ENCODE results near the gene OR10H4. TPM values are rescaled to one million over a fixed set of nuclear protein-coding genes. Genes with fewer than 3 reads are reported as not detected.
A peak's percentile ranks its signal among the peaks of the same experiment; 100 is the strongest.

Gene OR10H4
- polyA plus RNA-seq, 2 of the 4 experiments (the other 2 are of a cell fraction) = not detected

GRCh38 chr19:15922021-15922420 is 26.8 kb upstream of the OR10H4 start:
- Histone ChIP-seq H3K27ac (no peak overlapping the region), H3K4me3 (no peak overlapping the region), H3K4me2 (no peak overlapping the region), H3K9me3 (no peaks in the 10 kb centered on the region), H3K4me1 (no peaks in the 10 kb centered on the region)
- FAIRE-seq (no peak), ATAC-seq (no peak), DNase-seq (ENCODE audit: low read depth in 1 of 2, low spot score in 1 of 2) (no peak)
- CTCF ChIA-PET = no interaction called here
- WGBS (ENCODE audit: missing lambda C conversion rate) = 89% methylated on average over 4 of the region's 4 CpGs
- TF ChIP-seq, protein P1, sequence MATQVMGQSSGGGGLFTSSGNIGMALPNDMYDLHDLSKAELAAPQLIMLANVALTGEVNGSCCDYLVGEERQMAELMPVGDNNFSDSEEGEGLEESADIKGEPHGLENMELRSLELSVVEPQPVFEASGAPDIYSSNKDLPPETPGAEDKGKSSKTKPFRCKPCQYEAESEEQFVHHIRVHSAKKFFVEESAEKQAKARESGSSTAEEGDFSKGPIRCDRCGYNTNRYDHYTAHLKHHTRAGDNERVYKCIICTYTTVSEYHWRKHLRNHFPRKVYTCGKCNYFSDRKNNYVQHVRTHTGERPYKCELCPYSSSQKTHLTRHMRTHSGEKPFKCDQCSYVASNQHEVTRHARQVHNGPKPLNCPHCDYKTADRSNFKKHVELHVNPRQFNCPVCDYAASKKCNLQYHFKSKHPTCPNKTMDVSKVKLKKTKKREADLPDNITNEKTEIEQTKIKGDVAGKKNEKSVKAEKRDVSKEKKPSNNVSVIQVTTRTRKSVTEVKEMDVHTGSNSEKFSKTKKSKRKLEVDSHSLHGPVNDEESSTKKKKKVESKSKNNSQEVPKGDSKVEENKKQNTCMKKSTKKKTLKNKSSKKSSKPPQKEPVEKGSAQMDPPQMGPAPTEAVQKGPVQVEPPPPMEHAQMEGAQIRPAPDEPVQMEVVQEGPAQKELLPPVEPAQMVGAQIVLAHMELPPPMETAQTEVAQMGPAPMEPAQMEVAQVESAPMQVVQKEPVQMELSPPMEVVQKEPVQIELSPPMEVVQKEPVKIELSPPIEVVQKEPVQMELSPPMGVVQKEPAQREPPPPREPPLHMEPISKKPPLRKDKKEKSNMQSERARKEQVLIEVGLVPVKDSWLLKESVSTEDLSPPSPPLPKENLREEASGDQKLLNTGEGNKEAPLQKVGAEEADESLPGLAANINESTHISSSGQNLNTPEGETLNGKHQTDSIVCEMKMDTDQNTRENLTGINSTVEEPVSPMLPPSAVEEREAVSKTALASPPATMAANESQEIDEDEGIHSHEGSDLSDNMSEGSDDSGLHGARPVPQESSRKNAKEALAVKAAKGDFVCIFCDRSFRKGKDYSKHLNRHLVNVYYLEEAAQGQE (IDR thresholded peaks at IDR 0.05) = peak; percentile 32; the same call in 1 of the 2 replicates
- TF ChIP-seq ZC3H11A (IDR thresholded peaks at IDR 0.05) = no peak
- POLR2A ChIA-PET = no interaction called here

DNA sequence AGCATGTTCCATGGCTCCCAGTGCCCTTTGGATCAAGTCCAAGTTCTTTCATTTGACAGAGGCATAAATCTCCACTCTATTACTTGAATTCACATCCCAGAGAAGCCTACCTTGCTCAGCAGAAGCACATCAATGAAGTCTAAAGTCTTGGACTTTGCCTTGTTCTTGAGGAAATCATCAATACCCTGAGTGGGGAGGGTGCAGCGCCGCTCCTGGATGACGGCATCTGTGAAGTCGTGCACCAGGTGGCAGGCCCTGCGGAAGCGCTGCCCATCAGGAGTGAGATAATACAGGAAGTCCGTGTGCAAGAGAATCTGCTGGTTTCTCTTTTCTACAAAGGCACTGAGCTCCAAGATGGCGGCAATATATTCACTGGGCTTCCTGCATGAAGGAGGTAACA is 25.1 kb upstream of the OR10H4 start:
- 86% methylated on average over 8 of the region's 8 CpGs for WGBS (ENCODE audit: missing lambda C conversion rate)

GRCh38 chr19:15926484-15926883 is 22.3 kb upstream of the OR10H4 start:
- DNase-seq (ENCODE audit: low read depth in 1 of 2, low spot score in 1 of 2) (no peak), FAIRE-seq (no peak), ATAC-seq (no peak)
- Histone ChIP-seq H3K9me3 (no peaks in the 10 kb centered on the region), H3K27ac (no peak overlapping the region), H3K4me2 (no peak overlapping the region), H3K4me3 (no peak overlapping the region), H3K4me1 (no peaks in the 10 kb centered on the region)
- 0% methylated on average over 1 of the region's 1 CpG for WGBS (ENCODE audit: missing lambda C conversion rate)
- ChIA-PET POLR2A (no interaction called here), CTCF (no interaction called here)
- TF ChIP-seq TP53 (CRISPR knock-in tag; IDR thresholded peaks at IDR 0.05) = no peak
- no peak for TF ChIP-seq POLR2AphosphoS2 (conservative IDR thresholded peaks at IDR 0.05; ENCODE audit: low read length)
- TF ChIP-seq NPAS2 (CRISPR knock-in tag; IDR thresholded peaks at IDR 0.05; ENCODE audit: borderline replicate concordance) = no peak
- TF ChIP-seq USF2 (IDR thresholded peaks at IDR 0.05) = no peak
- no peak for TF ChIP-seq ESRRA (IDR thresholded peaks at IDR 0.05; ENCODE audit: borderline replicate concordance, low read length)
- no peak for TF ChIP-seq RAD21 (conservative IDR thresholded peaks at IDR 0.05 in 1 of 2, IDR thresholded peaks at IDR 0.05 in 1 of 2)
- no peak for TF ChIP-seq ATOH8 (CRISPR knock-in tag; IDR thresholded peaks at IDR 0.05; ENCODE audit: low read depth)
- TF ChIP-seq KDM1A (IDR thresholded peaks at IDR 0.05; ENCODE audit: low read depth) = no peak
- TF ChIP-seq RCOR1 (IDR thresholded peaks at IDR 0.05; ENCODE audit: low read depth, low read length) = no peak
- no peak for TF ChIP-seq EHF (CRISPR knock-in tag; IDR thresholded peaks at IDR 0.05)
- no peak for TF ChIP-seq BHLHE40 (IDR thresholded peaks at IDR 0.05; ENCODE audit: low read depth, low read length)
- TF ChIP-seq HDAC2 (IDR thresholded peaks at IDR 0.05) = no peak
- TF ChIP-seq FOSB (CRISPR knock-in tag; IDR thresholded peaks at IDR 0.05) = no peak
- TF ChIP-seq EP300 (IDR thresholded peaks at IDR 0.05) = no peak

More for the DNA sequence above, 25.1 kb upstream of the OR10H4 start:
- DNase-seq (ENCODE audit: low read depth in 1 of 2, low spot score in 1 of 2) (no peak), ATAC-seq (no peak), FAIRE-seq (no peak)
- H3K4me2 ChIP-seq = no peak overlapping the region
- H3K4me3 ChIP-seq = no peak overlapping the region
- POLR2A ChIA-PET = no interaction called here
- no peak overlapping the region for H3K27ac ChIP-seq
- no peaks in the 10 kb centered on the region for H3K9me3 ChIP-seq
- CTCF ChIA-PET = no interaction called here
- no peak for TF ChIP-seq KDM1A (IDR thresholded peaks at IDR 0.05; ENCODE audit: low read depth)
- TF ChIP-seq E2F6 (IDR thresholded peaks at IDR 0.05; ENCODE audit: borderline replicate concordance, low read depth) = no peak
- no peak for TF ChIP-seq RAD21 (conservative IDR thresholded peaks at IDR 0.05 in 1 of 2, IDR thresholded peaks at IDR 0.05 in 1 of 2)
- TF ChIP-seq, protein P2, sequence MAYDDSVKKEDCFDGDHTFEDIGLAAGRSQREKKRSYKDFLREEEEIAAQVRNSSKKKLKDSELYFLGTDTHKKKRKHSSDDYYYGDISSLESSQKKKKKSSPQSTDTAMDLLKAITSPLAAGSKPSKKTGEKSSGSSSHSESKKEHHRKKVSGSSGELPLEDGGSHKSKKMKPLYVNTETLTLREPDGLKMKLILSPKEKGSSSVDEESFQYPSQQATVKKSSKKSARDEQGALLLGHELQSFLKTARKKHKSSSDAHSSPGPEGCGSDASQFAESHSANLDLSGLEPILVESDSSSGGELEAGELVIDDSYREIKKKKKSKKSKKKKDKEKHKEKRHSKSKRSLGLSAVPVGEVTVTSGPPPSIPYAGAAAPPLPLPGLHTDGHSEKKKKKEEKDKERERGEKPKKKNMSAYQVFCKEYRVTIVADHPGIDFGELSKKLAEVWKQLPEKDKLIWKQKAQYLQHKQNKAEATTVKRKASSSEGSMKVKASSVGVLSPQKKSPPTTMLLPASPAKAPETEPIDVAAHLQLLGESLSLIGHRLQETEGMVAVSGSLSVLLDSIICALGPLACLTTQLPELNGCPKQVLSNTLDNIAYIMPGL (CRISPR knock-in tag; IDR thresholded peaks at IDR 0.05; ENCODE audit: borderline replicate concordance) = no peak
- TF ChIP-seq, protein P3, sequence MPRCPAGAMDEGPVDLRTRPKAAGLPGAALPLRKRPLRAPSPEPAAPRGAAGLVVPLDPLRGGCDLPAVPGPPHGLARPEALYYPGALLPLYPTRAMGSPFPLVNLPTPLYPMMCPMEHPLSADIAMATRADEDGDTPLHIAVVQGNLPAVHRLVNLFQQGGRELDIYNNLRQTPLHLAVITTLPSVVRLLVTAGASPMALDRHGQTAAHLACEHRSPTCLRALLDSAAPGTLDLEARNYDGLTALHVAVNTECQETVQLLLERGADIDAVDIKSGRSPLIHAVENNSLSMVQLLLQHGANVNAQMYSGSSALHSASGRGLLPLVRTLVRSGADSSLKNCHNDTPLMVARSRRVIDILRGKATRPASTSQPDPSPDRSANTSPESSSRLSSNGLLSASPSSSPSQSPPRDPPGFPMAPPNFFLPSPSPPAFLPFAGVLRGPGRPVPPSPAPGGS (IDR thresholded peaks at IDR 0.05) = no peak
- TF ChIP-seq RFX5 (IDR thresholded peaks at IDR 0.05) = no peak
- no peak for TF ChIP-seq FOSL2 (IDR thresholded peaks at IDR 0.05)
- TF ChIP-seq FOSL2 (CRISPR knock-in tag; IDR thresholded peaks at IDR 0.05) = no peak
- no peak for TF ChIP-seq CHD4 (IDR thresholded peaks at IDR 0.05; ENCODE audit: borderline replicate concordance)
- TF ChIP-seq SREBF2 (IDR thresholded peaks at IDR 0.05) = no peak
- TF ChIP-seq POLR2A (IDR thresholded peaks at IDR 0.05; ENCODE audit: low read length) = no peak
- TF ChIP-seq HEYL (CRISPR knock-in tag; IDR thresholded peaks at IDR 0.05) = no peak
- TF ChIP-seq EP300 (IDR thresholded peaks at IDR 0.05) = no peak
- TF ChIP-seq POLR2AphosphoS2 (conservative IDR thresholded peaks at IDR 0.05; ENCODE audit: low read length) = no peak
- no peak for TF ChIP-seq RCOR1 (IDR thresholded peaks at IDR 0.05; ENCODE audit: low read depth, low read length)
- no peak for TF ChIP-seq ZFP36 (IDR thresholded peaks at IDR 0.05; ENCODE audit: borderline replicate concordance, partially characterized antibody)
- no peak for TF ChIP-seq CBX2 (IDR thresholded peaks at IDR 0.05; ENCODE audit: borderline replicate concordance, low read depth)
- no peaks in the 10 kb centered on the region for H3K4me1 ChIP-seq
